Esophagus muscularis mucosa (tissue), 4 donors: Measurements from ENCODE around the gene DEPDC5. TPM values are rescaled to one million over a fixed set of nuclear protein-coding genes. Genes with fewer than 3 reads are reported as not detected.

Experiments used
- DNase-seq: peaks from one replicate; pipeline ENCODE4 v3.0.0-alpha.2; 2017; ENCODE audit errors: extremely low spot score
- H3K27ac ChIP-seq, 4 donors: fragments of 200-600 bp; sonication (generic); replicated peaks in 1 of 4; 1 replicate in 3 of 4; 2 replicates in 1 of 4; pipeline ENCODE4 v1.5.1; 2016 to 2019; ENCODE audit warnings: mild to moderate bottlenecking in 1 of 4
- H3K27me3 ChIP-seq, 4 donors: fragments of 200-600 bp; sonication (generic); one replicate each; pipeline versions ENCODE4 v1.5.1 to v1.6.0; 2016 to 2019
- H3K36me3 ChIP-seq, 4 donors: fragments of 200-600 bp; sonication (generic); one replicate each; pipeline ENCODE4 v1.5.1; 2016 to 2019
- H3K4me1 ChIP-seq, 4 donors: fragments of 200-600 bp; sonication (generic); one replicate each; pipeline ENCODE4 v1.5.1; 2016 to 2019
- H3K4me3 ChIP-seq, 4 donors: fragments of 200-600 bp; sonication (generic); 1 replicate in 2 of 4; 2 replicates in 2 of 4; pipeline ENCODE4 v1.5.1; 2016 to 2019; ENCODE audit warnings: mild to moderate bottlenecking in 4 of 4, moderate library complexity in 1 of 4
- H3K9me3 ChIP-seq, 4 donors: fragments of 200-600 bp; sonication (generic); 1 replicate in 3 of 4; 2 replicates in 1 of 4; pipeline ENCODE4 v1.5.1; 2016 to 2019
- CTCF ChIP-seq, 3 experiments: fragments of 200-600 bp in 2 of 3; fragments of 450-650 bp in 1 of 3; sonication (generic) in 2 of 3; IDR thresholded peaks; one replicate each; pipeline ENCODE4 v1.5.1; 2017 to 2019; ENCODE audit warnings: antibody characterized with exemption in 3 of 3, mild to moderate bottlenecking in 2 of 3, moderate library complexity in 1 of 3
- EP300 ChIP-seq: sonication (generic); formaldehyde crosslinking; IDR thresholded peaks from one replicate; pipeline ENCODE4 v1.6.1; 2017; ENCODE audit warnings: antibody characterized with exemption
- POLR2A ChIP-seq: fragments of 450-650 bp; IDR thresholded peaks from one replicate; pipeline ENCODE4 v1.6.1; 2017; ENCODE audit warnings: antibody characterized with exemption, moderate library complexity, mild to moderate bottlenecking, low read depth
- POLR2AphosphoS5 ChIP-seq, 2 donors: sonication (generic); formaldehyde crosslinking; IDR thresholded peaks; one replicate each; pipeline ENCODE4 v1.6.1; 2017; ENCODE audit warnings: antibody characterized with exemption in 2 of 2
- WGBS: methylation state at CpG from one replicate; pipeline ENCODE4 v1.1.5; 2018; 5-methylcytosine and 5-hydroxymethylcytosine counted together
- intact Hi-C: fragments of 100-400 bp; cut with DNase I; formaldehyde crosslinking; loops from one replicate; pipeline ENCODE4 v1.15.1; 2023
- total RNA-seq, 4 donors: library from RNA; depleted of rRNA; stranded (reverse); fragments of >200 nt; gene quantifications; one replicate each; pipeline versions ENCODE4 v1.1.0 to v1.2.1, GENCODE V29; 2016

Gene DEPDC5
- total RNA-seq, 4 donors from 2014 or later: 7.3 to 15.8 (median 12.6) TPM

GRCh38 chr22:31828739-31829138 is 74.9 kb downstream of the DEPDC5 start:
- Histone ChIP-seq H3K9me3 (no peaks in the 10 kb centered on the region), H3K36me3 (peaks cover 22 to 77% (median 45%) of the 10 kb centered on the region in 4 donors), H3K4me3 (no peak overlapping the region), H3K27ac (no peak overlapping the region), H3K4me1 (no peaks in the 10 kb centered on the region), H3K27me3 (no peaks in the 10 kb centered on the region)
- 84% methylated on average over 5 of the region's 5 CpGs for WGBS
- intact Hi-C loops: no loop called here
- DNase-seq: no peak
- TF ChIP-seq POLR2AphosphoS5 (IDR thresholded peaks at IDR 0.05) (no peak), POLR2A (no peak), CTCF (IDR thresholded peaks at IDR 0.05) (no peak), EP300 (no peak)

GRCh38 chr22:31829505-31829904 is 75.7 kb downstream of the DEPDC5 start:
- H3K36me3 ChIP-seq: peaks cover 20 to 76% (median 44%) of the 10 kb centered on the region in 4 donors
- H3K27me3 ChIP-seq: no peaks in the 10 kb centered on the region
- WGBS: 40% methylated on average over 1 of the region's 1 CpG
- no peak for TF ChIP-seq POLR2A
- no peak for TF ChIP-seq POLR2AphosphoS5 (IDR thresholded peaks at IDR 0.05)
- no peak for TF ChIP-seq CTCF (IDR thresholded peaks at IDR 0.05)
- no peak for TF ChIP-seq EP300
- no peak for DNase-seq
- no peak overlapping the region for H3K27ac ChIP-seq
- no peaks in the 10 kb centered on the region for H3K9me3 ChIP-seq
- no peak overlapping the region for H3K4me3 ChIP-seq
- no peaks in the 10 kb centered on the region for H3K4me1 ChIP-seq
- intact Hi-C loops: no loop called here

- Histone ChIP-seq H3K27me3 (no peaks in the 10 kb centered on the region), H3K4me1 (no peaks in the 10 kb centered on the region), H3K27ac (no peak overlapping the region), H3K4me3 (no peak overlapping the region), H3K36me3 (peaks cover 19 to 76% (median 46%) of the 10 kb centered on the region in 4 donors), H3K9me3 (no peaks in the 10 kb centered on the region)
- TF ChIP-seq POLR2AphosphoS5 (IDR thresholded peaks at IDR 0.05) (no peak), POLR2A (no peak), CTCF (IDR thresholded peaks at IDR 0.05) (no peak), EP300 (no peak)
- WGBS: 55% methylated on average over 1 of the region's 1 CpG
- intact Hi-C loops: no loop called here
- no peak for DNase-seq
These were observed 76.9 kb downstream of the DEPDC5 start for GRCh38 chr22:31830721-31831070.

GRCh38 chr22:31833930-31834329 is 80.1 kb downstream of the DEPDC5 start:
- no peak for DNase-seq
- Histone ChIP-seq H3K9me3 (no peaks in the 10 kb centered on the region), H3K27ac (no peak overlapping the region), H3K36me3 (peaks cover 7 to 77% (median 56%) of the 10 kb centered on the region in 4 donors), H3K27me3 (no peaks in the 10 kb centered on the region), H3K4me1 (no peaks in the 10 kb centered on the region), H3K4me3 (no peak overlapping the region)
- TF ChIP-seq CTCF (IDR thresholded peaks at IDR 0.05) (no peak), EP300 (no peak), POLR2AphosphoS5 (IDR thresholded peaks at IDR 0.05) (no peak), POLR2A (no peak)
- 100% methylated on average over 1 of the region's 1 CpG for WGBS
- intact Hi-C loops: no loop called here

GRCh38 chr22:31836010-31836409 is 82.2 kb downstream of the DEPDC5 start:
- no peaks in the 10 kb centered on the region for H3K27me3 ChIP-seq
- H3K9me3 ChIP-seq: no peaks in the 10 kb centered on the region
- H3K27ac ChIP-seq: no peak overlapping the region
- TF ChIP-seq EP300 (no peak), POLR2AphosphoS5 (IDR thresholded peaks at IDR 0.05) (no peak), CTCF (IDR thresholded peaks at IDR 0.05) (no peak), POLR2A (no peak)
- peaks cover 5 to 80% (median 72%) of the 10 kb centered on the region in 4 donors for H3K36me3 ChIP-seq
- WGBS: 83% methylated on average over 5 of the region's 5 CpGs
- H3K4me1 ChIP-seq: peaks cover 0 to 9% (median 8%) of the 10 kb centered on the region in 4 donors
- no peak overlapping the region for H3K4me3 ChIP-seq
- intact Hi-C loops: no loop called here
- no peak for DNase-seq
